Peyer's patch (tissue), 4 donors: ENCODE measurements around the gene TPPP2. TPM values are rescaled to one million over a fixed set of nuclear protein-coding genes. Genes with fewer than 3 reads are reported as not detected.

Experiments used
- DNase-seq, 3 donors: peaks; one replicate each; pipeline ENCODE4 v3.0.0-alpha.2; 2017 to 2019
- H3K27ac ChIP-seq, 4 donors: fragments of 200-600 bp; sonication (generic); one replicate each; pipeline ENCODE4 v1.5.1; 2016 to 2019
- H3K27me3 ChIP-seq, 2 donors: fragments of 200-600 bp; sonication (generic); one replicate each; pipeline ENCODE4 v1.5.1; 2019
- H3K36me3 ChIP-seq, 3 donors: fragments of 200-600 bp; sonication (generic); one replicate each; pipeline ENCODE4 v1.5.1; 2016 to 2019
- H3K4me1 ChIP-seq, 4 donors: fragments of 200-600 bp; sonication (generic); one replicate each; pipeline ENCODE4 v1.5.1; 2016 to 2019
- H3K4me3 ChIP-seq, 4 donors: fragments of 200-600 bp; sonication (generic); 1 replicate in 3 of 4; 2 replicates in 1 of 4; pipeline ENCODE4 v1.5.1; 2016 to 2019; ENCODE audit warnings: mild to moderate bottlenecking in 1 of 4
- H3K9me3 ChIP-seq, 4 donors: fragments of 200-600 bp; sonication (generic); one replicate each; pipeline ENCODE4 v1.5.1; 2016 to 2019; ENCODE audit warnings: mild to moderate bottlenecking in 1 of 4
- CTCF ChIP-seq, 6 experiments: fragments of 450-650 bp in 4 of 6; fragments of 200-600 bp in 2 of 6; sonication (generic) in 1 of 6; IDR thresholded peaks; one replicate each; pipeline ENCODE4 v1.5.1; 2017 to 2019; ENCODE audit warnings: antibody characterized with exemption in 6 of 6, mild to moderate bottlenecking in 3 of 6, moderate library complexity in 1 of 6
- POLR2A ChIP-seq, 2 donors: fragments of 450-650 bp; IDR thresholded peaks; one replicate each; pipeline ENCODE4 v1.5.1; 2017; ENCODE audit warnings: antibody characterized with exemption in 2 of 2, mild to moderate bottlenecking in 2 of 2, moderate library complexity in 2 of 2
- total RNA-seq, 4 donors: library from RNA; depleted of rRNA; stranded (reverse); fragments of >200 nt; gene quantifications; one replicate each; pipeline ENCODE4 v1.1.0, GENCODE V29; 2016

Gene TPPP2
- total RNA-seq, 4 donors from 2014 or later: not detected

- Histone ChIP-seq H3K27me3 (no peaks in the 10 kb centered on the region), H3K27ac (no peak overlapping the region), H3K9me3 (no peaks in the 10 kb centered on the region), H3K36me3 (peaks cover 0 to 43% (median 0%) of the 10 kb centered on the region in 3 donors), H3K4me3 (no peak overlapping the region), H3K4me1 (peaks cover 0 to 25% (median 15%) of the 10 kb centered on the region in 4 donors)
- DNase-seq: no peak
- TF ChIP-seq POLR2A (IDR thresholded peaks at IDR 0.05) (no peak), CTCF (IDR thresholded peaks at IDR 0.05) (no peak)
Observed at GRCh38 chr14:21074398-21075272, 44.6 kb downstream of the TPPP2 start.

- Histone ChIP-seq H3K4me1 (peaks cover 0 to 20% (median 8%) of the 10 kb centered on the region in 4 donors), H3K27ac (no peak overlapping the region), H3K4me3 (no peak overlapping the region), H3K27me3 (no peaks in the 10 kb centered on the region), H3K9me3 (no peaks in the 10 kb centered on the region), H3K36me3 (peaks cover 0 to 56% (median 0%) of the 10 kb centered on the region in 3 donors)
- TF ChIP-seq CTCF (IDR thresholded peaks at IDR 0.05) (no peak), POLR2A (IDR thresholded peaks at IDR 0.05) (no peak)
- no peak for DNase-seq
Observed at GRCh38 chr14:21075719-21076437, 45.9 kb downstream of the TPPP2 start.

GRCh38 chr14:21077672-21078071 lies 47.7 kb downstream of the TPPP2 start:
- Histone ChIP-seq H3K36me3 (peaks cover 0 to 71% (median 0%) of the 10 kb centered on the region in 3 donors), H3K27ac (no peak overlapping the region), H3K4me1 (peaks cover 0 to 2% (median 0%) of the 10 kb centered on the region in 4 donors), H3K9me3 (no peaks in the 10 kb centered on the region), H3K27me3 (no peaks in the 10 kb centered on the region), H3K4me3 (no peak overlapping the region)
- no peak for DNase-seq
- no peak for TF ChIP-seq CTCF (IDR thresholded peaks at IDR 0.05)
- no peak for TF ChIP-seq POLR2A (IDR thresholded peaks at IDR 0.05)

- DNase-seq: no peak
- Histone ChIP-seq H3K36me3 (peaks cover 0 to 76% (median 0%) of the 10 kb centered on the region in 3 donors), H3K27me3 (no peaks in the 10 kb centered on the region), H3K27ac (no peak overlapping the region), H3K9me3 (no peaks in the 10 kb centered on the region), H3K4me1 (no peaks in the 10 kb centered on the region), H3K4me3 (no peak overlapping the region)
- TF ChIP-seq CTCF (IDR thresholded peaks at IDR 0.05) (no peak), POLR2A (IDR thresholded peaks at IDR 0.05) (no peak)
Observed at GRCh38 chr14:21078287-21078686, 48.3 kb downstream of the TPPP2 start.

GRCh38 chr14:21078726-21079125 lies 48.7 kb downstream of the TPPP2 start:
- DNase-seq: no peak
- H3K27me3 ChIP-seq: no peaks in the 10 kb centered on the region
- TF ChIP-seq POLR2A (IDR thresholded peaks at IDR 0.05) (no peak), CTCF (IDR thresholded peaks at IDR 0.05) (no peak)
- H3K4me1 ChIP-seq: no peaks in the 10 kb centered on the region
- no peaks in the 10 kb centered on the region for H3K9me3 ChIP-seq
- peaks cover 0 to 76% (median 0%) of the 10 kb centered on the region in 3 donors for H3K36me3 ChIP-seq
- H3K27ac ChIP-seq: no peak overlapping the region
- no peak overlapping the region for H3K4me3 ChIP-seq
